Diencephalon (tissue), 1 donor: ENCODE results near the gene PLB1. TPM values are rescaled to one million over a fixed set of nuclear protein-coding genes. Genes with fewer than 3 reads are reported as not detected.

Experiments
- small RNA-seq: library from RNA; depleted of rRNA; stranded (forward); fragments of <200 nt; gene quantifications from one replicate; pipeline ENCODE3, GENCODE V24; 2014
- total RNA-seq: library from RNA; depleted of rRNA; stranded (reverse); fragments of >200 nt; gene quantifications from one replicate; pipeline ENCODE4 v1.2.3, GENCODE V29; 2014

PLB1 gene, protein sequence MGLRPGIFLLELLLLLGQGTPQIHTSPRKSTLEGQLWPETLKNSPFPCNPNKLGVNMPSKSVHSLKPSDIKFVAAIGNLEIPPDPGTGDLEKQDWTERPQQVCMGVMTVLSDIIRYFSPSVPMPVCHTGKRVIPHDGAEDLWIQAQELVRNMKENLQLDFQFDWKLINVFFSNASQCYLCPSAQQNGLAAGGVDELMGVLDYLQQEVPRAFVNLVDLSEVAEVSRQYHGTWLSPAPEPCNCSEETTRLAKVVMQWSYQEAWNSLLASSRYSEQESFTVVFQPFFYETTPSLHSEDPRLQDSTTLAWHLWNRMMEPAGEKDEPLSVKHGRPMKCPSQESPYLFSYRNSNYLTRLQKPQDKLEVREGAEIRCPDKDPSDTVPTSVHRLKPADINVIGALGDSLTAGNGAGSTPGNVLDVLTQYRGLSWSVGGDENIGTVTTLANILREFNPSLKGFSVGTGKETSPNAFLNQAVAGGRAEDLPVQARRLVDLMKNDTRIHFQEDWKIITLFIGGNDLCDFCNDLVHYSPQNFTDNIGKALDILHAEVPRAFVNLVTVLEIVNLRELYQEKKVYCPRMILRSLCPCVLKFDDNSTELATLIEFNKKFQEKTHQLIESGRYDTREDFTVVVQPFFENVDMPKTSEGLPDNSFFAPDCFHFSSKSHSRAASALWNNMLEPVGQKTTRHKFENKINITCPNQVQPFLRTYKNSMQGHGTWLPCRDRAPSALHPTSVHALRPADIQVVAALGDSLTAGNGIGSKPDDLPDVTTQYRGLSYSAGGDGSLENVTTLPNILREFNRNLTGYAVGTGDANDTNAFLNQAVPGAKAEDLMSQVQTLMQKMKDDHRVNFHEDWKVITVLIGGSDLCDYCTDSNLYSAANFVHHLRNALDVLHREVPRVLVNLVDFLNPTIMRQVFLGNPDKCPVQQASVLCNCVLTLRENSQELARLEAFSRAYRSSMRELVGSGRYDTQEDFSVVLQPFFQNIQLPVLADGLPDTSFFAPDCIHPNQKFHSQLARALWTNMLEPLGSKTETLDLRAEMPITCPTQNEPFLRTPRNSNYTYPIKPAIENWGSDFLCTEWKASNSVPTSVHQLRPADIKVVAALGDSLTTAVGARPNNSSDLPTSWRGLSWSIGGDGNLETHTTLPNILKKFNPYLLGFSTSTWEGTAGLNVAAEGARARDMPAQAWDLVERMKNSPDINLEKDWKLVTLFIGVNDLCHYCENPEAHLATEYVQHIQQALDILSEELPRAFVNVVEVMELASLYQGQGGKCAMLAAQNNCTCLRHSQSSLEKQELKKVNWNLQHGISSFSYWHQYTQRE (N-terminal part only)
- total RNA-seq, result 10.6 TPM

DNA sequence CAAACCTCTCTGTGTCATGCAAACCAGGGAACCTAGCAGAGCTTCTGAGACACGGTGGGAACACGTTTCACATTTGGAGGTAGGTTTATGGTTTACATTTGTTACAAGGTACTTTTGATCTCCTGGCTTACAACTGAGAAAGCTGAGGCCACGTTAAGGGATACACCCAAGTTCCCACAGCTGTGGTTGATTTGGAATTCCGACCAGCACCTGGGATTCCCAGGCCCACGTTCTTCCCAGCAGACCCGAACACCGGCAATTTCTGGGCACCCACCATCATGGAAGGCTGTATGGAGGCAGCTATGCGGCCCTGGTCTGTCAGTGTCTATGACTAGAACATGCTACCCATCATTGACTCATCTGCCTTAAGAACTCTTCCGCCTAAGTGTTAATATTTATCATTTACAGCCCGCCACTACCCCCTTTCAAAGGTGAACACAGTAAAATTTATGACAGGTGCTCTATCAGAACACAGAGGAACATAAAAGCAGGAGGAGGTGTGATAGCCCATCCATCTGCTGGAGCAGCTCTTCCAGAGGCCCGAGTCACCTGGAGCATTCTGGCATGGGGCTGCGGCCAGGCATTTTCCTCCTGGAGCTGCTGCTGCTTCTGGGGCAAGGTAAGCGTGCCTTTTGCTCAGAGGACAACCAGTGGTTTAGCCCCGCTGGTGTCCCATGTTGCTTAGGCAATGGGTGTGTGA, at the start of gene PLB1:
PLB1 (plus strand) TSS at position 510 of the 700 bp plus-strand sequence; CDS start at position 565, 55 bp downstream.

Small RNA genes lying within 50 kb of the gene (small RNA-seq; reads per million reads assigned to genes)
- gene RNA5SP89 (not detected), gene SNRPGP7 (not detected)

Other genes starting within 250 kb of the PLB1 start
- 10.6 TPM for gene FOSL2, start 103.2 kb upstream of the PLB1 start, total RNA-seq